Measurements from ENCODE around the gene C5AR2. TPM values are rescaled to one million over a fixed set of nuclear protein-coding genes. Genes with fewer than 3 reads are reported as not detected.

C5AR2 gene
- polyA plus RNA-seq, 1 of the 3 experiments (the other 2 are of a cell fraction): not detected

DNA sequence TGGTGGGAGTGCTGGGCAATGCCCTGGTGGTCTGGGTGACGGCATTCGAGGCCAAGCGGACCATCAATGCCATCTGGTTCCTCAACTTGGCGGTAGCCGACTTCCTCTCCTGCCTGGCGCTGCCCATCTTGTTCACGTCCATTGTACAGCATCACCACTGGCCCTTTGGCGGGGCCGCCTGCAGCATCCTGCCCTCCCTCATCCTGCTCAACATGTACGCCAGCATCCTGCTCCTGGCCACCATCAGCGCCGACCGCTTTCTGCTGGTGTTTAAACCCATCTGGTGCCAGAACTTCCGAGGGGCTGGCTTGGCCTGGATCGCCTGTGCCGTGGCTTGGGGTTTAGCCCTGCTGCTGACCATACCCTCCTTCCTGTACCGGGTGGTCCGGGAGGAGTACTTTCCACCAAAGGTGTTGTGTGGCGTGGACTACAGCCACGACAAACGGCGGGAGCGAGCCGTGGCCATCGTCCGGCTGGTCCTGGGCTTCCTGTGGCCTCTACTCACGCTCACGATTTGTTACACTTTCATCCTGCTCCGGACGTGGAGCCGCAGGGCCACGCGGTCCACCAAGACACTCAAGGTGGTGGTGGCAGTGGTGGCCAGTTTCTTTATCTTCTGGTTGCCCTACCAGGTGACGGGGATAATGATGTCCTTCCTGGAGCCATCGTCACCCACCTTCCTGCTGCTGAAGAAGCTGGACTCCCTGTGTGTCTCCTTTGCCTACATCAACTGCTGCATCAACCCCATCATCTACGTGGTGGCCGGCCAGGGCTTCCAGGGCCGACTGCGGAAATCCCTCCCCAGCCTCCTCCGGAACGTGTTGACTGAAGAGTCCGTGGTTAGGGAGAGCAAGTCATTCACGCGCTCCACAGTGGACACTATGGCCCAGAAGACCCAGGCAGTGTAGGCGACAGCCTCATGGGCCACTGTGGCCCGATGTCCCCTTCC, 11.8 kb upstream of the C5AR2 start:
- TF ChIP-seq RCOR1 (IDR thresholded peaks at IDR 0.05; ENCODE audit: low read length) (no peak), SIN3A (IDR thresholded peaks at IDR 0.05; ENCODE audit: borderline replicate concordance, low read depth, low read length) (no peak), TAF1 (IDR thresholded peaks at IDR 0.05; ENCODE audit: borderline replicate concordance, low read depth, low read length) (no peak), ZBTB33 (IDR thresholded peaks at IDR 0.05; ENCODE audit: borderline replicate concordance, low read depth) (no peak), RXRA (IDR thresholded peaks at IDR 0.05; ENCODE audit: borderline replicate concordance, low read depth) (no peak), TCF12 (IDR thresholded peaks at IDR 0.05) (no peak), RAD21 (IDR thresholded peaks at IDR 0.05; ENCODE audit: low read length) (no peak)
- no peaks in the 10 kb centered on the region for H3K4me1 ChIP-seq (ENCODE audit: control insufficient read depth in 1 of 2, insufficient read depth in 2 of 2, low read depth in 1 of 2, low read length in 1 of 2)
- H3F3A ChIP-seq (replicated peaks; ENCODE audit: insufficient read depth): peaks cover 4% of the 10 kb centered on the region
- no peak overlapping the region for H3K27ac ChIP-seq (ENCODE audit: low read depth in 2 of 2, low read length in 1 of 2)
- WGBS (ENCODE audit: low lambda C conversion rate): 76% methylated on average over 44 of the region's 46 CpGs
- no peak overlapping the region for H3K4me2 ChIP-seq
- no peaks in the 10 kb centered on the region for H3K27me3 ChIP-seq (ENCODE audit: insufficient read depth)
- H3K4me3 ChIP-seq (ENCODE audit: low read depth in 2 of 2, low read length in 1 of 2): no peak overlapping the region
- H3K9me3 ChIP-seq: no peaks in the 10 kb centered on the region
- CTCF ChIA-PET: interaction anchor here (1.0 to 1.9 kb wide), 3 partner anchors 24 to 71 kb away, joined by 3 to 5 read pairs (median 3); partner anchors contain the start of gene DHX34
- no peaks in the 10 kb centered on the region for H4K20me1 ChIP-seq (ENCODE audit: insufficient read depth)
- POLR2A ChIA-PET: no interaction called here
- no peaks in the 10 kb centered on the region for H3K36me3 ChIP-seq (replicated peaks in 1 of 2; ENCODE audit: control insufficient read depth in 1 of 2, insufficient read depth in 2 of 2, low read length in 1 of 2)
- no peaks in the 10 kb centered on the region for H3K79me2 ChIP-seq (ENCODE audit: insufficient read depth)
- no peaks in the 10 kb centered on the region for H3K9me2 ChIP-seq
- no peak overlapping the region for H3K9ac ChIP-seq
- no peak for DNase-seq
- no peak overlapping the region for H2AFZ ChIP-seq (ENCODE audit: low read depth)

DNA sequence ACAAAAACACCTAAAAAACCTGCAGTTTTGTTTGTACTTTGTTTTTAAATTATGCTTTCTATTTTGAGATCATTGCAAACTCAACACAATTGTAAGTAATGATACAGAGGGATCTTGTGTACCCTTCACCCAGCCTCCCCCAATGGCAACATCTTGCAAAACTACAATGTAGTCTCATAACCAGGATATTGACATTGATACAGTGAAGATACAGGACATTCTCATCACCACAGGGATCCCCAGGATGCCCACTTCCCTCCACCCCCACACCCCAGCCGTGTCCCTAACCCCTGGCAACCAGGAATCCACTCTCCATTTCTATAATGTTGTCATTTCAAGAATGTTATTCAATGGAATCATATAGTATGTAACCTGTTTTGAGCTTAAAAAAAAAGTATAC, 10.3 kb upstream of the C5AR2 start:
- Histone ChIP-seq H3K9ac (no peak overlapping the region), H3K4me1 (ENCODE audit: control insufficient read depth in 1 of 2, insufficient read depth in 2 of 2, low read depth in 1 of 2, low read length in 1 of 2) (no peaks in the 10 kb centered on the region), H3K9me3 (no peaks in the 10 kb centered on the region), H2AFZ (ENCODE audit: low read depth) (no peak overlapping the region), H3K4me3 (ENCODE audit: low read depth in 2 of 2, low read length in 1 of 2) (no peak overlapping the region), H3K36me3 (replicated peaks in 1 of 2; ENCODE audit: control insufficient read depth in 1 of 2, insufficient read depth in 2 of 2, low read length in 1 of 2) (no peaks in the 10 kb centered on the region), H3F3A (replicated peaks; ENCODE audit: insufficient read depth) (no peaks in the 10 kb centered on the region), H3K27ac (ENCODE audit: low read depth in 2 of 2, low read length in 1 of 2) (no peak overlapping the region), H3K9me2 (no peaks in the 10 kb centered on the region), H3K4me2 (no peak overlapping the region), H4K20me1 (ENCODE audit: insufficient read depth) (no peaks in the 10 kb centered on the region), H3K79me2 (ENCODE audit: insufficient read depth) (no peaks in the 10 kb centered on the region), H3K27me3 (ENCODE audit: insufficient read depth) (no peaks in the 10 kb centered on the region)
- 13% methylated on average over 1 of the region's 1 CpG for WGBS (ENCODE audit: low lambda C conversion rate)
- DNase-seq: no peak
- TF ChIP-seq TCF12 (IDR thresholded peaks at IDR 0.05): no peak
- TF ChIP-seq CTCF (IDR thresholded peaks at IDR 0.05): no peak
- no peak for TF ChIP-seq RFX5 (IDR thresholded peaks at IDR 0.05; ENCODE audit: low read length)
- ChIA-PET POLR2A (no interaction called here), CTCF (interaction anchor here (0.9 to 1.9 kb wide), 2 partner anchors 17 to 69 kb away, joined by 4 to 5 read pairs; no protein-coding TSS in a partner anchor)

Data from SK-N-SH (cell line).